SK-N-SH treated with all-trans-retinoic acid at 6 μM for 48 hours (cell line): ENCODE data around the gene CTPS2.
"Not testable (repeated sequence)": the region's sequence is repeated elsewhere in the genome, so short reads cannot be mapped to it uniquely, and the experiment has no call there.

Experiments used
- ARNTL ChIP-seq: fragments of 450-650 bp; formaldehyde crosslinking; IDR thresholded peaks from 2 replicates; pipeline ENCODE4 v1.5.0; 2020; ENCODE audit warnings: low read depth, mild to moderate bottlenecking, moderate library complexity, borderline replicate concordance
- CREB5 ChIP-seq: fragments of 250-450 bp; sonication (Bioruptor Pico); IDR thresholded peaks from 2 replicates; pipeline ENCODE4 v1.5.1; 2020; ENCODE audit warnings: low read depth, mild to moderate bottlenecking, moderate library complexity
- CSRNP3 ChIP-seq: fragments of 250-450 bp; sonication (Bioruptor Pico); IDR thresholded peaks from 2 replicates; pipeline ENCODE4 v1.5.1; 2021; ENCODE audit warnings: mild to moderate bottlenecking, moderate library complexity
- RARB ChIP-seq: fragments of 250-450 bp; sonication (Bioruptor Pico); IDR thresholded peaks from 2 replicates; pipeline ENCODE4 v1.8.0; 2021; ENCODE audit warnings: mild to moderate bottlenecking, moderate library complexity
- ZFP3 ChIP-seq: fragments of 250-450 bp; sonication (Bioruptor Pico); IDR thresholded peaks from 2 replicates; pipeline ENCODE4 v1.5.0; 2020; ENCODE audit warnings: mild to moderate bottlenecking, moderate library complexity
- ZFP30 ChIP-seq: fragments of 450-650 bp; formaldehyde crosslinking; IDR thresholded peaks from 2 replicates; pipeline ENCODE4 v1.5.0; 2022; ENCODE audit warnings: mild to moderate bottlenecking, moderate library complexity
- ZNF8 ChIP-seq: fragments of 450-650 bp; formaldehyde crosslinking; IDR thresholded peaks from 2 replicates; pipeline ENCODE4 v1.5.0; 2020; ENCODE audit warnings: mild to moderate bottlenecking, moderate library complexity

GRCh38 chrX:16603235-16603634, 109.2 kb downstream of the CTPS2 start:
- TF ChIP-seq CREB5 (CRISPR knock-in tag); ZNF8 (CRISPR knock-in tag); ZFP30 (CRISPR knock-in tag); RARB; ZFP3; ARNTL (CRISPR knock-in tag); CSRNP3 (CRISPR knock-in tag): not testable (repeated sequence)
